ENCODE data around the gene TNIK. TPM values are rescaled to one million over a fixed set of nuclear protein-coding genes. Genes with fewer than 3 reads are reported as not detected.
"Not testable (repeated sequence)": the region's sequence is repeated elsewhere in the genome, so short reads cannot be mapped to it uniquely, and the experiment has no call there.

TNIK gene
- total RNA-seq, 1 donor from 2014 or later = 36.0 TPM

DNA sequence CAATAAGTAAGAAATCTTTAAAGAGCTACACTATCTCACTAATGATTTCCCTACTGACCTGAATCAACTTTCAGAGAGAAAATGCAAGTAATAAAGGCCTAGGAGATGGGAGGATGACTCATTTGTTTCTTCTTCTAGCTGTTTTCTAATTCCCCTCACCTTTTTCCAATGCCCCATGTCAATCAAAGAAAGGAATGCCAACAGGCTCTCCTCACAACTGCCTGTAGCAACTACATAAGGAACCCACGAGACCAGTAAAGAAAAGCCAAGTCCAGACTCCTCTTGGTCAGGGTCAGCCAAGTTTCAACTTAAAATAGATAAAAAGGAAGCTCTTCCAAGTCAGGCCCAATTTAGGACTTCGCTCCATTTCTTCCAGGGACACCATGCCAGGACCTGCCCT lies 201.9 kb downstream of the TNIK start:
- no peak for DNase-seq (ENCODE audit: low read depth, low spot score)

DNA sequence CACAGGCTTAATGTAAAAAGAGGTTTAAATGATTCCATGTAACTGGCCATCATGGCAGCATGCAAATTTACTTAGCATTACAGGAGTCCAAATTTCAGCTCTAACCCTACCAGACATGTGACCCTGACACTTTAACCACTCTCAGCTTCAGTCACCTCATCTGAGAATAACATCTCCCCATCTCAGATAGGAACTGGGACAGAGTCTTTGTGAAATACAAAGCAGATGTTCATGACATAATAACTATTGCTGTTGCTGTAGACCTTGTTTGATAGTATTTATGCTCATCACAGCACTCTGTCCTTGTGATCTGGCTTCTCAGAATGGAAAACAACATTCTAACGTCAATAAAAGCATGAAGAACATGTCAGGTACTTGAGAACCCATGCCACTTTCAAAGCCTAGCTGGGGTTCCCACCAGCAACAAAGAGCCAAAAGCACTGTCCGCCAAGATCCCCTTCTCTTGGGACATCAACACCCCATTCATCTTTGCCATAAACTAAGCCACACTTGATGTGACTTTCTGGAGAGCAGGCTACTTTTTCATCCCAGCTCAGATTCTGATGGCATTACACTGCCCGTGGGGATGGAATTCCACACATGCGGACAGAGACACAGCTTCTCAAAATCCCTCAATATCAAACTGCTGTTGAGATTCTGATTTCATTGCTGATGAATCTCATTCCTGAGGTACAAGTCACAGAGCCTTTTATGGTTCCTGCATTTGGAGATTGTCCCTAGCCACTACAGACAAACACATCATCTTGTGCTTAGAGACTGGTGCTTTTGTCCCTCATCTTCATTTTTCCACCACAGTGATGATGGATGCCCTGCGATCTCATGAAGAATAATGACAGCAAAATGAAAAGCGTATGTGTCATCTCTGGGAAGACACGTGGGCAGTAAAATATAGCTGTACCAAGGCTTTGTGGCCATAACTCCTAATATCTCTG lies 202.7 kb downstream of the TNIK start:
- no peak for DNase-seq (ENCODE audit: low read depth, low spot score)

DNA sequence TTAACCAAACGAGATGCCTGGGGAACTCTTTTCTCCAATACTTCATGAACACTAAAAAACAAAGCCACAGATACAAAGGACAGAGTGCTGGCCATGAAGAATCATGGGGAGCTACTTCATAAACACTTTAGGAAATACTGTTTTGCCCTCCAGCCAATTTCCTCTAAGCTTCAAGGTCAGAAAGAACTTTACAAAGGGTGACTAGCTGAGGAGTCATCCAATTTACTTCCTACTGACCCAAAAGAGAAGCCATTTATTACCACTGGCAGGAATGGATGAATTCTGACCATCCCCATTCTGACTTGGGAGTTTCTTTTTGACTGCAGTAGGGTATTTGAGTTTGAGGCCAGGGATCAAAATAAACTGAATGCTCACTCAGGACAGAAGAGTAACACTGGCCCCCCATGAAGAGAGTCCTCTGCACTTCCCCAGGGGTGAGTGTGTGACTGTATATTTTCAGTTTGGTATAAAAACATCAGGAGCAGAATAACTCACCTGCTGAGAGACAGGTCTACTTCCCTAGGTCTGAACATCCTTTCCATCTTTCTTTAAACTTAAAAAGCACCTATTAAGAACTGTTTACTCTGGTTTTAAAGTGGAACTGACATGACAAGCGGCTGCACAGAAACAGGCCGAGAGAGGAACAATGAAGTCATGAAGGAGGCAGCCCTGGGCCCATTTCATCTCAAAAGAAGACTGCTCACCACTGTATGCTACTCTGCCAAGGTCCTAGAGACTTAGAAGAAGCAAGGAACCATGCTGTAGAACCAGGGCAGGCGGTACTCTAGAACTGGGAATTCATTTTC lies 203.6 kb downstream of the TNIK start:
- DNase-seq (ENCODE audit: low read depth, low spot score) = peak; percentile 4

DNA sequence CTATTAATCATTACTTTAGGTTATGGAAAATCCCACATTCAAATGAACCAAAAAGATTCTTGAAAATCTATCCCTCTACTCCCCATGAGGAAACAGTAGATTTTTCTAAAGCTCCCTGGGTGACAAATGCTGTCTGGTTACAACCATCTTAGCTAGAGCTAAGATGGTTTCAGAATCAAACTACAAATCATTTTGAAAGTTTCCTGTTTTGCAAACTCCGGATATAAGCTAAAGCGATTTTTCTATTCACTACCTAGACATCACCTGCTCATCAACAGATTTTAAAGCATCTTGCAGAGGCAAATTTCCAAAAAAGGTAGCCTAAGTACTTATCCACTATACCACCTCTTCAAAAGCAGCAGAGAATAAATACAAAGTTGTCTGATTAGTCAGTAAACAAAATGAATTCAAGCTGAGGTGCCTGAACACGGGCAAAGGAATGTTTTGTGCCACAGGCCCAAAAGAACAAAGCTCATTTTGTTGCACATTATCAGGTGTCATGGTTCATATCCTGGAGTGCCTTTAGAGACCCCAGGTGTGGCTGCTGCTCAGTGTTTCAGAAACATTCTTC lies 204.9 kb downstream of the TNIK start:
- DNase-seq (ENCODE audit: low read depth, low spot score) = no peak

DNA sequence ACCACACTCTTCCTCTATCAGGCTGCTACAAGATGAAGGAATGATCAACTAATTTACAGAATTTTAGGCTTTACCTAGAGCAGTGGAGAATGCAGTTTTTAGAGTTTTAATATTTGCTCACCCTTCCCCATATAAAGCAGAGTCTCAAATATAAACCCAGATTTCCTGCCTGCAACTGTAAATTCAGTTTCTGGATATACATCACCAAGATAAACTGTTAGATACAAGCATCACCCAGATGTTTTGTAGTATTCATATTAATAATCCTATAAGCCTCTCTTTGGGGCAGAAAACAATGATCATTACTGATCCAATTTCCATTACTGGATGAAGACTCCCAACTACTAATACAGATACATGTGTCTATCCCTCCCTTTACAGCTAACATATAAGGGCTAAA lies 205.9 kb downstream of the TNIK start:
- DNase-seq (ENCODE audit: low read depth, low spot score) = no peak

DNA sequence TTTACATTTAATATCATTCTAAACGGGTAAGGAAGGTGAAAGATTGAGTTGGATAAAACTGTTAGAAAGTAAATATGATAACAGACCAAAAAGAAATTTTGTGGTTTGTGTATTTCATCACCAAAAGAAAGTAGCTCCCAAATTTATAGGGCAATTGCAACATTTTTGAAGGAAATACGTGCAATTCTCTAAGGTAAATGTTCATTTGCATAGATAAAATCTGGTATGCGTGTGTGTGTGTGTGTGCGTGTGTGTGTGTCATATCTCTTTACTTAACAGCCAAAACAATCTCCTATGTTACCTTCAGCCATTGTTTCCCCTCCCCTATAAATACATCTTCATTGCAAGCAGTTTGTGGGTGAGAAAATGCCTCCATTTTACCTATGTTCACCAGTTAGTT lies 208.4 kb downstream of the TNIK start:
- no peak for DNase-seq (ENCODE audit: low read depth, low spot score)

DNA sequence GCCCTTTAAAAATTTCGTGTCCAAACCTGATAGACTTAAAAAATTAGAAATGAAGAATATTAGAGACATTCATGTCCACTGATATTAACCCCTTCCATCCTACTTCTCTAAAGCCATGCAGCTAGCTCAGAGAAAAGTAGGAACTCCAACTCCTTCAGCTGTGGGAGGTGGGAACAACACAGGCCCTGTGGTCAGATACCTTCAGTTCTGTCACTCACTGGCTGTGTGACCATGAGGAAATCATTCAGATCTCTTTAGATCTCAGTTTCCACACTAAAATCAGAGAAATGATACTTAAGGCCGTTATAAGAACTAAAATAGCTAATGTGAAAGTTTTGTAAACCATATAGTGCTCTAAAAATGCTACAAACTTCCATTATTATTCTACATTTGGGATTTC lies 209.8 kb downstream of the TNIK start:
- DNase-seq (ENCODE audit: low read depth, low spot score) = no peak

DNA sequence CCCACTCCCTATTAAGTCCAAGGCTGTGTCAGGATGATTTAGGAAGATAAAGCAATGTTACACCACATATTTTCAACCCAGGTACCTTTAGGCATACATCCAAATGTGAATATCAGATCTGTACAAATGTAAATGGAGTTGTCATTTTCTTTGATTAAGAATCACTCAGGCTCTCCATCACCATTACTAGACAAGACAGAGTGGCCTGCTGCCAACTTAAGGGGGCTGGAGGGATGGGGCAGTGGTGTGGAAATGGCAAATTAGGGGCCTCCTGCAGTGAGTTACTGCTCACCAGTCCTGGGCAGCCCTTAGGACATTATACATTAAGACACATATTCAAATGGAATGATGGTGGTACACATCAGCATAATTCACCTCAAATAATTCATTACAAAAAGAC lies 211.0 kb downstream of the TNIK start:
- DNase-seq (ENCODE audit: low read depth, low spot score) = no peak

DNA sequence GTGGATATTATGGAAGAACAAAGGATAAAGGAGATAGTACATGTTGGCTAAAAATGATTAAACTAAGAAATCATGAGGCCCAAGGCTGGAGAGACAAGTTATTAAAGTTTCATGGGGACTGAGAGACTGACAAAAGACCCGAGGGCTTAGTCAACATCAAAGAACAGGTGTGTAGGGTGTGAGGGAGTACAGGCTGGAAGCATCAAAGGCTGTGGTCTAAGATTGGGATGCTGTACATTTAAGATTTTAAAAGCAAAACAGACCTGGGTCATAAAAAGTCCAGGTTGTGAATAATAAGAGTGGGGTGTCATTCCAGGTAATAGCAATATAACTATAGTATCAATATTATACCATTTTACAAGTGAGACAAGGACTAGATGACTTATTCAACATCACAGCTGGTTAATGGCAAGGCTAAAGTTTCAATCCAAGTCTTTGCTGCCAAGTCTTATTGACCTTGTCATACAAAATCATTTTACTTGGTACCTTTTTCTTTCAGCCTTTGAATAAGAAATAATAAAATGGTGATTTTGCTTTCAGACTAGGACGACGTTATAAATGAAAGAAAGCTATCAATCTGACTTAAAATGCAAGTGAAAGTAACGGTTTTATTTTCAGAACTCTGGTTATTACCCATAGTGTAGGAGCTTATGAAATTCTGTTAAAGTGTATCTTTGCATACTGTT lies 211.6 kb downstream of the TNIK start:
- no peak for DNase-seq (ENCODE audit: low read depth, low spot score)

DNA sequence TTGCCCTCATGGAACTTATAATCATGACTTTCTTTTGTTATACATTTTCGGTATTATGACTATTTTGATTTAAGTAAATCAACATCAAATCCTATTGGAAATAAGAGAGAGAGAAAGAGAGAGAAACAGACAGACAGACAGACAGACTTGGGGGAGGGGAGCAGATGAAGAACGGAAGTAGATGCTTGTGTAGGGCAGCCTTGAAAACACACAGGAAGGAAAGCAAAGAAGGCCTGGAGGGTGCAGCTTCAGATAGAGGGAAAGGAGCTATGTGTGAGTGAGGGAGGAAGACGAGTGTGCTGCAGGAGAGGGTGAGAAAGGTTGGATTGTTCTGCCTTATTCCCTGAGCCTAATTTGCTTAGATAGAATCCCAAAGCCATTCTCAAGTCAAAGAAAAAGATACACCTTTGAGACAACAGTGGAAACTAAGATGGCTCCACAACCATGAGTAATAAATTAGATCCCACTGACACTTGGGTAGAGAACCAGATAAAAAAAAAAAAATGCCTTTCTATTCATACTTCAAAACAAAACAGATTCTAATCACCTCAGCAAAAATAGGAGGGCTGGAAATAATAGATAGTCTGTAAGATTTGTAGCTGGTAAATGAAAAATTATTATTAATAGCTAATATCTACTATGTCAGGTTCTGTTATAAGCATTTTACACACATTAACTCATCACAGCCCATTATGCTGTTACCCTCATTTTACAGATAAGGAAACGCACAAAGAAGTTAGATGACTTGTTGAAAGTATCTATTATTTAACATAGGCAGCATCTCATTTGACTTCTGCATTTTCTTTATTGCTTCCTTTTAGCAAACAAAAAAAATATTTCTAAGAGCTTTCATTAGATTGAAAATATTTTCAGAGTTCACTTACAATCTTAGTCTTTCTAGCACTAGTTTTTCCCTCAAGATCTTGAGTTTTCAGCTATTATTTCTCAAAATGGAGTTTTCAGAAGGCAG lies 214.1 kb downstream of the TNIK start:
- no peak for DNase-seq (ENCODE audit: low read depth, low spot score)

DNA sequence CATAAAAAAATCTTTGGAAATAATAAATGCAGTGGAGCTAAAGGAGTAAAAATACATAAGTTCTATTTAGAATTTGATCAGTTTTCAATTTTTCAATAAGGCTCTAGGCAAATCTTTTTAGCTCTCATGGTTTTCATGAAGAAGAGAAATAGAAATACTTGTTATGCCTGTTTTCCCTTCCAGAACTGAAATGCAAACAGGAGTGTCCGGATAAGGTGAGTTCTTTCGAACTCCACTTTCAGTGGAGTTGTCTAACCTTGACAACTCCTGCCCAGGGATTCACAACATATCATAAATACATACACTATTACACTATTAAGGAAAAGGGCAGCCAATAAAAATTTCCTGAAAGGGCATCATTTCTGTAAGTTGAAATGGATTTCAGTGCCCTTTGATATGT lies 217.3 kb downstream of the TNIK start:
- no peak for DNase-seq (ENCODE audit: low read depth, low spot score)

DNA sequence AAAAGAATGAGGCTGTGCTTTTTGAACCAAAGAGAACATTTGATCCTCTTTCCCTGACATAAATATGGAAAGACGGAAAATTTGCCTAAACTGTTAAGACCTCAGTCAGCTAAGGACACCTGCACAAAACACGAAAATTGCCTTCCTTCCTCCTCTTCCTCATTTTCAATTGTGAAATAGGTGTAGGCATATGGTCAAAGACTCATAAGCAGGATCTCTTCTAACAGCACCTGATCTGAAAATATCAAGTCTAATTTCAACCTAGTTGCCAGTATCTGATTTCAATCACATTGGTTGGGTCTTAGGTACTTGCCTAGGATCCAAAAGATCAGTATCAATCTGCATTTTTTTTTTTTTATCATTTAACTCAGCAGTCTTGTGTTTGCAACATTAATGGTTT lies 218.0 kb downstream of the TNIK start:
- DNase-seq (ENCODE audit: low read depth, low spot score) = no peak

DNA sequence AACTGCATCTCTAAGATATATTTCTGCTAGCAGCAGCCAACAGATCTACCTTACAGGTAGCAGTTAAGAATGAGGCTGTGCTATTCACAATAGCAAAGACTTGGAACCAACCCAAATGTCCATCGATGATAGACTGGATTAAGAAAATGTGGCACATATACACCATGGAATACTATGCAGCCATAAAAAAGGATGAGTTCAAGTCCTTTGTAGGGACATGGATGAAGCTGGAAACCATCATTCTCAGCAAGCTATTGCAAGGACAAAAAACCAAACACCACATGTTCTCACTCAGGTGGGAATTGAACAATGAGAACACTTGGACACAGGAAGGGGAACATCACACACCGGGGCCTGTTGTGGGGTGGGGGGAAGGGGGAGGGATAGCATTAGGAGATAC lies 218.6 kb downstream of the TNIK start:
- DNase-seq (ENCODE audit: low read depth, low spot score) = not testable (repeated sequence)

DNA sequence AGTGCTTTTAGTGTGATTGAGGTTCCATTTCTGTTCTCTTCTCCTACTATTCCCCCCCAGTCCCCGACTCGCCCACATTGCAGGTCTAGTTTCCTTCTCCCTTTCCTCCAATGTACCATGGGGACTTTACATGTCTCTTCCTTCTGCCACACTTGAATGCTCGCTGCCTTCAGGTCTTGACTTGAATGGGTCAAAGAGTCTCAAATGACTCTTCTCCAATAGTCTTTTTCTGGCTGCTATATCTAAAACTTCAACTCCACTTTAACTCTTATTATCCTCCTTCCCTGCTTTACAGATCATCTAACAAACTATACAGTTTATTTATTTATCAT lies 219.7 kb downstream of the TNIK start:
- no peak for DNase-seq (ENCODE audit: low read depth, low spot score)

DNA sequence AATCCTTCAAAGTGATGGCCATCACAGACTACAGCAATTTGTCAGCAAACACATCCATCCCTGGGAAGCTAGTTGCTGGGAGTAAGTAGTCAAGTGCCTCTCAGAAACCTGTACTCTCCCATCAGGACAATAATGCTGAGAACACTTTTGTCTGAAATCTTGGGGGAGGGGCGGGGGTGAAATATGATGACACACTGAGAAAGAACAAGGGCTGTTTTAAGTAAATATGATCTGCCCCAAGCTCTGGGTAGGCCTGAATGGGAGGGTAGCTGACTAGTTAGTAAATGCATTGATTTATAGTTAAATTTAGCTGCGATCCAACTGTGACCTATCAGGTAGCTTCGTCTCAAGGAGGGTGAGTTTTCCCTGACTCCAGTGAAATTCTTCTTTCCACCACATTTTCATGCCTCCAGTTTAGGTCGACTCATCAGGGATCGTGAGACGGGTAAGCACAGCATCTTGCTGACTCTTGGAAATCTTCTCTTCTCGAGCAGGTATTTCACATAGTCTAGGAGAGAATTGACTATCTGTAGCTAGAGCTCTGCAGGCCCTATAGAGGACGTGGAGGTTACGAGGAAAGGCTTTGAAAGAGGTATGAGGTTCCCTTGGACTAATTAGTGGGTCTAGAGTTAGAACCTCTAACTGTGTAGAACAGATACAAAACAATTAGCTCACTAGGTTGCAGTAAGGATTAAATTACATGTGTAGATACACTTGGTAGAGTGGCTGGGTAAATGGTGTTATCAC lies 220.3 kb downstream of the TNIK start:
- no peak for DNase-seq (ENCODE audit: low read depth, low spot score)

DNA sequence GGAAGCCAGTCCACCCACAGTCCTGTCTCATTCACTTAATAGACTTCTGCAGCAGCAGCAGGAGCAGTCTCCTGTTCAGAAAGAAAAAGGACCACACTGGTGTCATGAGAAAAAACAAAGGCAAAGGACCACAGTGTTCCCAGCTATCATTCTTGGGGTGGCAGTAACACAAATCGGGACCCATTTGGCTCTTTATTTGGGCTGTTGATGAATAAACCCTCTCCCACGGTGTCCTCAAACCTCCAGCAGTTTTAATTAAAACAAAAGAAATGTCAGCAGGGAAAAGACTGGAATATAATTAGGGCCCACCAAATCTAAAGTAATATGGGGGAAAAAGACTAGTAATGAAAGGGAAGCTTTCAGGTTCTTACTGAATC lies 223.2 kb downstream of the TNIK start:
- DNase-seq (ENCODE audit: low read depth, low spot score) = no peak

DNA sequence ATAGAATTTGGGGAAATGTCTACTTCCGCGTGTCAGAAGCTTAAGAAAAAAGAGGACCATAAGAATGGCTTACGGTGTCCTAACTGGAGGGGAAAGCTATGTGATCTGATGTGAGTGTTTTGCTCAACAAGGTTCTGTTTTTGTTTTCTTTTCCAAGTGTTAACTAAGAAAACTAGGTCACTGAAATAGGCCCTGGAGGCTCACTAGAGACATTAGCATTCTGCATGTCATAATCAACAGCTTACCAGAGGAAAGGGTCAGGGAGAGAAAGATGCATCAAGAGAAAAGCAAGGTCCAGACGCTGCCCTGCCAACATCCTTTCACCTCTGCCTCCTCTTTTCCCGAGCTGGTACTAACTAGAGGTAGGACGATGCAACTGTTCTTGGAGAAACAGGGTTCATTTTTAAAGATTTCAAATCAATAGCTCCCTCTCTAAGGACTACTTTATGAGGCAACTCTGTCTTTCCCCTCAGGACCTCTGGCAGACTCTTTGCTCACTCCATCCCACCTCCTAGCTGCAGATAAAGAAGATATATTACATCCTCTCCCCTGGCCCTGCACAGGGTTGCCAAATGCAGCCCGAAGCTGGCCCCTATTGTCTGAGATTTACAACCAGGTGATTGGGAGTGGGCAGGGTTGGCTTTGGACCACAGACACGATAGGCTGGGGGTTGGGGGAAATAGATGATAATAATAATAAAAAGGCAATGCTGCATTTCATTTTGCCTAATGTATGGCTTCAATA lies 223.8 kb downstream of the TNIK start:
- DNase-seq (ENCODE audit: low read depth, low spot score) = no peak

DNA sequence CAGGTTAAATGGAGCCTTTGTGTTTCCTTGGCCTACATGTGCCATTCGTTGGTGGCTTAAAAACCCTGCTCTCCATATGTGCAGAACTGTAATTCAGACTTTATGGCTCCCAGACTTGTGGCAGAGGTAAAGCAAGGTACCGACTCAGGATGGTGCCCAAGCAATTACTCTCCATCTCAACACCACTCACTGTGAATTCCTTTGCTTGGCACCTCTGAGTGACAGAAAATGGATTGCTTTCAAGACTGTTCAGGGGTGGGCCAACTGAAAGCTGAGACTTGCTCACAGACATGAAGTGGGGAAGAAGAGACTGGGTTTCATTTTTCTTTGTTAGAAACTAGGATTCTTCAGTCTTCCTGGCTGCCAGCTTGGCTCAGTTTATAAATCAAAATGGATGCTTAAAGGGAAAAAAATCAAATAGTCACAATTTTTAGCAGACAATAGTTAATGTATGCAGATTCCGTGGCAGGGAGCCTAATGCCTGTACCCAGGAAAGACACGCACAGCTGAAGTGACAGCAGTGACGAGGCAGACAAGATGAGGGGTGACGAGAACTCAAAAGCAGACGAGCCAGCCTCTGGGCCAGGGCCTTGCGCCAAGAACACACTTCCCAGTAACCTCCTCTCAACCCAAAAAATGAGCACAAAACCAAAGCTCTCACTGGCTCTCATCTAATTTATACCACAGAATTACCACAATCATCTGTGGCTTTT lies 225.8 kb downstream of the TNIK start:
- no peak for DNase-seq (ENCODE audit: low read depth, low spot score)

DNA sequence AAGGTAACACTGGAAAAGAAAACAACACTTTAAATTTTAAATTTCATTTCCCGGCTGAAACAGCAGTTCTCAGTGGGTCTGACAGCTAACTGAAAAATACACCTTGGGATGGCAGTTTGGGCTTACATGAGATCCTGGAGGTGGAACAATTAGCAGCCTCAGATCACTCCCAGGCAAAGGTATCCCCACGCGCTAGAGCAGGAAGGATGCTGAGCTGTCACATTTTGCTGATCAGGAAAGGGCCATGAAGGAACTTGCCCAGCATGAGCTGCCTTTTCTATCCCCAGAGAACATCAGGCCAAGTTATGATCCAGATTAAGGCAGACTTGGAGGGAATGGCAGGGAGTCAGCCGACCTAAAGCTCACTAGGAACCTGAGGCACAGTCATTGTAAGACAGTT lies 228.8 kb downstream of the TNIK start:
- no peak for DNase-seq (ENCODE audit: low read depth, low spot score)
